ENCODE results near the gene CHST14.

The CHST14 gene

DNA sequence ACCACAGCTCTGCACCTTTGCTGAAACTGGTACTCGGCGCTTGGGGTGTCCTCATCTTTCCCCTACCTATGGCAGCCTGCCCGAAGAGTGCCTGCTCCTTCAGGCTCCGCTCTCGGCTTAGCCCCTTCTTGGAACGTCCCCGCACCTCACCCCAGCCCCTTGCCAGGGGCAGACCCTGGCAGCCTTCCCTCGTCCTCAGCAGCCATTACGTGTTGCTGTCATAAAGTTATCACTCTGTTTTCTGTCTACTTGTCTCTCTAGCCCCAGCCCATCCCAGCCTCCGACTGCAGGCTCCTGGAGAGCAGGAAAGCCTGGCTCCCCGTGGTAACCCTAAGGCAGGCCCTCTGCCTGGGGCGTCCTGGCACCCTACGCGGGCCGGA lies 35.1 kb upstream of the CHST14 start:
- H3K9me3 ChIP-seq (ENCODE audit: control insufficient read depth, insufficient read depth, low read length) = no peaks in the 10 kb centered on the region
- H3K4me3 ChIP-seq (ENCODE audit: low read length) = no peak overlapping the region
- H3F3A ChIP-seq (ENCODE audit: control insufficient read depth, insufficient read depth) = no peaks in the 10 kb centered on the region
- TF ChIP-seq, protein P1, sequence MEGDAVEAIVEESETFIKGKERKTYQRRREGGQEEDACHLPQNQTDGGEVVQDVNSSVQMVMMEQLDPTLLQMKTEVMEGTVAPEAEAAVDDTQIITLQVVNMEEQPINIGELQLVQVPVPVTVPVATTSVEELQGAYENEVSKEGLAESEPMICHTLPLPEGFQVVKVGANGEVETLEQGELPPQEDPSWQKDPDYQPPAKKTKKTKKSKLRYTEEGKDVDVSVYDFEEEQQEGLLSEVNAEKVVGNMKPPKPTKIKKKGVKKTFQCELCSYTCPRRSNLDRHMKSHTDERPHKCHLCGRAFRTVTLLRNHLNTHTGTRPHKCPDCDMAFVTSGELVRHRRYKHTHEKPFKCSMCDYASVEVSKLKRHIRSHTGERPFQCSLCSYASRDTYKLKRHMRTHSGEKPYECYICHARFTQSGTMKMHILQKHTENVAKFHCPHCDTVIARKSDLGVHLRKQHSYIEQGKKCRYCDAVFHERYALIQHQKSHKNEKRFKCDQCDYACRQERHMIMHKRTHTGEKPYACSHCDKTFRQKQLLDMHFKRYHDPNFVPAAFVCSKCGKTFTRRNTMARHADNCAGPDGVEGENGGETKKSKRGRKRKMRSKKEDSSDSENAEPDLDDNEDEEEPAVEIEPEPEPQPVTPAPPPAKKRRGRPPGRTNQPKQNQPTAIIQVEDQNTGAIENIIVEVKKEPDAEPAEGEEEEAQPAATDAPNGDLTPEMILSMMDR (IDR thresholded peaks at IDR 0.05; ENCODE audit: low read depth, low read length, poor library complexity, severe bottlenecking) = no peak
- TF ChIP-seq EZH2phosphoT487 (IDR thresholded peaks at IDR 0.05; ENCODE audit: borderline replicate concordance, low read length) = peak; percentile 82; the same call in 1 of the 2 replicates
- H3K27me3 ChIP-seq (ENCODE audit: control insufficient read depth, low read length) = peaks cover 83% of the 10 kb centered on the region
- H3K27ac ChIP-seq (ENCODE audit: low read depth, low read length) = no peak overlapping the region
- H3K36me3 ChIP-seq (ENCODE audit: control insufficient read depth, low read length) = no peaks in the 10 kb centered on the region
- H3K4me1 ChIP-seq (ENCODE audit: control insufficient read depth, low read length) = peaks cover 25% of the 10 kb centered on the region
- H4K20me1 ChIP-seq (ENCODE audit: control insufficient read depth, insufficient read depth, low read depth, low read length) = no peaks in the 10 kb centered on the region
- H3K79me2 ChIP-seq (ENCODE audit: control insufficient read depth, low read length) = no peaks in the 10 kb centered on the region
- peak overlapping the region; percentile 45 for H3K4me2 ChIP-seq (ENCODE audit: low read length)
- no peaks in the 10 kb centered on the region for H3K9me2 ChIP-seq (replicated peaks; ENCODE audit: control insufficient read depth, low read length)

- TF ChIP-seq EZH2phosphoT487 (IDR thresholded peaks at IDR 0.05; ENCODE audit: borderline replicate concordance, low read length) = peak; percentile 79; the same call in 1 of the 2 replicates
- TF ChIP-seq, protein P1 (IDR thresholded peaks at IDR 0.05; ENCODE audit: low read depth, low read length, poor library complexity, severe bottlenecking) = no peak
Observed at GRCh38 chr15:40436116-40436891, 34.5 kb upstream of the CHST14 start.

GRCh38 chr15:40436892-40437751 lies 33.7 kb upstream of the CHST14 start:
- H3K9me2 ChIP-seq (replicated peaks; ENCODE audit: control insufficient read depth, low read length) = no peaks in the 10 kb centered on the region
- no peak overlapping the region for H3K27ac ChIP-seq (ENCODE audit: low read depth, low read length)
- H3F3A ChIP-seq (ENCODE audit: control insufficient read depth, insufficient read depth) = no peaks in the 10 kb centered on the region
- H3K4me1 ChIP-seq (ENCODE audit: control insufficient read depth, low read length) = peaks cover 27% of the 10 kb centered on the region
- TF ChIP-seq, protein P1 (IDR thresholded peaks at IDR 0.05; ENCODE audit: low read depth, low read length, poor library complexity, severe bottlenecking) = no peak
- TF ChIP-seq EZH2phosphoT487 (IDR thresholded peaks at IDR 0.05; ENCODE audit: borderline replicate concordance, low read length) = no peak; the same call in 1 of the 2 replicates
- H3K9me3 ChIP-seq (ENCODE audit: control insufficient read depth, insufficient read depth, low read length) = no peaks in the 10 kb centered on the region
- H3K4me3 ChIP-seq (ENCODE audit: low read length) = peak overlapping the region; percentile 36; the same call in 1 of the 2 replicates
- H3K4me2 ChIP-seq (ENCODE audit: low read length) = peak overlapping the region; percentile 45
- H3K27me3 ChIP-seq (ENCODE audit: control insufficient read depth, low read length) = peaks cover 81% of the 10 kb centered on the region
- H4K20me1 ChIP-seq (ENCODE audit: control insufficient read depth, insufficient read depth, low read depth, low read length) = no peaks in the 10 kb centered on the region
- no peaks in the 10 kb centered on the region for H3K36me3 ChIP-seq (ENCODE audit: control insufficient read depth, low read length)
- peaks cover 9% of the 10 kb centered on the region for H3K79me2 ChIP-seq (ENCODE audit: control insufficient read depth, low read length)

More at GRCh38 chr15:40436116-40436891, 34.5 kb upstream of the CHST14 start:
- H3K4me1 ChIP-seq (ENCODE audit: control insufficient read depth, low read length) = peaks cover 25% of the 10 kb centered on the region
- H3K27ac ChIP-seq (ENCODE audit: low read depth, low read length) = no peak overlapping the region
- H3K4me3 ChIP-seq (ENCODE audit: low read length) = peak overlapping the region; percentile 36
- no peaks in the 10 kb centered on the region for H3K9me2 ChIP-seq (replicated peaks; ENCODE audit: control insufficient read depth, low read length)
- H3F3A ChIP-seq (ENCODE audit: control insufficient read depth, insufficient read depth) = no peaks in the 10 kb centered on the region
- no peaks in the 10 kb centered on the region for H4K20me1 ChIP-seq (ENCODE audit: control insufficient read depth, insufficient read depth, low read depth, low read length)
- H3K36me3 ChIP-seq (ENCODE audit: control insufficient read depth, low read length) = no peaks in the 10 kb centered on the region
- H3K79me2 ChIP-seq (ENCODE audit: control insufficient read depth, low read length) = peaks cover 3% of the 10 kb centered on the region
- H3K4me2 ChIP-seq (ENCODE audit: low read length) = peak overlapping the region; percentile 45
- H3K9me3 ChIP-seq (ENCODE audit: control insufficient read depth, insufficient read depth, low read length) = no peaks in the 10 kb centered on the region
- H3K27me3 ChIP-seq (ENCODE audit: control insufficient read depth, low read length) = peaks cover 83% of the 10 kb centered on the region

Measured in DOHH2 (cell line).